T-helper 9 cell (primary cell): ENCODE data around the gene SPG7.
"Not testable (repeated sequence)": the region's sequence is repeated elsewhere in the genome, so short reads cannot be mapped to it uniquely, and the experiment has no call there.

Experiments used
- DNase-seq: peaks from one replicate; pipeline ENCODE4 v3.0.0-alpha.2; 2020

SPG7 gene

GRCh38 chr16:89565506-89566372 lies 57.5 kb downstream of the SPG7 start:
- peak; percentile 40 for DNase-seq

- no peak for DNase-seq
Measured at GRCh38 chr16:89567656-89568594, 59.7 kb downstream of the SPG7 start.

DNA sequence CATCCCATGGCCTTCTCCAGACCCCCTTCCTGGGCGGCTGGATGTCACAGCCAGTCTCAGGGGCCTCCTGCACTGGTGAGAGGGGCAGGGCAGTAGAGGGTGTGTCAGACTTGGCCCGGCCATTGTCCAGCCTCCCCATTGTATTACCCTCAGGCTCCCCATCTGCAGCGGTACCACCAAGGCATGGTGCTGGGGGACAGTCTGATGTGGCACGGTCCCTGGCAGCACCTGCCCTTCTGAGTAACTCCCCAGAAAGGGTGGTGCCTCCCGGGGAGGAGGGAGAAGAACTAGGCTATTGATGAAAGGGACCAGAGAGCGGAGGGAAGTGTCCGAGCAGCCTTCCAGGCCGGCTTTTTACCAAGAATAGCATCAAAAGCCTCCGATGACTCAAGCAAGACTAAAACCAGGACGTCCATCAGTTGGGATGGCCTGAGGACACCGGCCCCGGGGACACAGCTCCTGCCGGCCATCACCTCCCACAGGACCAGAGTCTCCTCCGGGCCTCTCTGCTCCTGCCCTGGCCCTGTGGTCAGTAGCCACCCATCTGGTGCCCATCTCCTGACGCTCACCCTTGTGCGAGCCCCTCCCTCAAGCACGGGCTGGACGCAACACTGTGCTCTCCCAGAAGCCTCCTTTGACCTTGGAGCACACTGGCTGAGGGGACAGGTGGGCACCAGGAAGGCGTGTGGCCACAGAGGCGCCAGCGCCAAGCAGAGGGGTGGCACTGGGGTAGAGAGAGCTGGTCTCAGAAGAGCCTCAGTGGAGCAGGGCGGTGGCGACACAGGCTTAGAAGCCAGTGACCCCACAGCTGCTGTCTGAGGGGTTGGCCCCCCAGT lies 61.5 kb downstream of the SPG7 start:
- no peak for DNase-seq

DNA sequence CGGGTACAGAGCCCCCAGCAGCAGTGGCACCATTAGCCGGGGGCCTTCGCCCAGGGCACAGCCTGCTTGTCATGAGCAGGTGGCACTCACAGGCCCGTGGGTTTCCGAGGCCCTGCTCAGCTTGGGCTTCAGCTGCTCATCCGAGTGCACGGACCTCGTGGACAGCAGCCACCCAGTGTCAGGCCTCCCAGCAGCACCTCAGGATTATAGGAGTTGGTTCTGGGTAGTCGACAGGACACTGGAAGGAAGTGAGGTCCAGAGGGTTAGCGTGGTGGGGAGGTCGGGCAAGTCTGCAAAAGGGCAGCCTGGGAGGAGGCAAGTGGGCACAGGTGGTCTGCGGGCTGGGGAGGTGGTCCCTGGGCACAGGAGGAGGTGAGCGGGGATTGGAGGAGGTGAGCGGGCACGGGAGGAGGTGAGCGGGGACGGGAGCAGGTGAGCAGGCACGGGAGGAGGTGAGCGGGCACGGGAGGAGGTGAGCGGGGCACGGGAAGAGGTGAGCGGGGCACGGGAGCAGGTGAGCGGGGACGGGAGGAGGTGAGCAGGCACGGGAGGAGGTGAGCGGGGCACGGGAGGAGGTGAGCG lies 62.2 kb downstream of the SPG7 start:
- DNase-seq, result no peak

DNA sequence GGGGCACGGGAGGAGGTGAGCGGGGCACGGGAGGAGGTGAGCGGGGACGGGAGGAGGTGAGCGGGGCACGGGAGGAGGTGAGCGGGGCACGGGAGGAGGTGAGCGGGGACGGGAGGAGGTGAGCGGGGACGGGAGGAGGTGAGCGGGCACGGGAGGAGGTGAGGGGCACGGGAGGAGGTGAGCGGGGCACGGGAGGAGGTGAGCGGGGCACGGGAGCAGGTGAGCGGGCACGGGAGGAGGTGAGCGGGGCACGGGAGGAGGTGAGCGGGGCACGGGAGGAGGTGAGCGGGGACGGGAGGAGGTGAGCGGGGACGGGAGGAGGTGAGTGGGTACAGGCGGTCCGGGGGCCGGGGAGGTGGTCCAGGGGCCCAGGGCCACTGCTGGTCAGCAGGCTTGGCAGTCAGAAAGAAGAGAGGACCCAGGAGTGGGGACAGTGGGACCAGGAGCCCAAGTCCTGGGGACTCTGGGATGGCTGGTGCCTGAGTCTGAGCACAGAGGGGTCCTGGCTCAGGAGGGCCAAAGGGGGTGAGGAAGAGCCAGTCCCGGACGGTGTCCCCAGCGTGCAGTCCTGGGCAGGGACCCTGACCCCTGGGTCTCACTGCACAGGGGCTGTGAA lies 62.9 kb downstream of the SPG7 start:
- DNase-seq, result not testable (repeated sequence)

DNA sequence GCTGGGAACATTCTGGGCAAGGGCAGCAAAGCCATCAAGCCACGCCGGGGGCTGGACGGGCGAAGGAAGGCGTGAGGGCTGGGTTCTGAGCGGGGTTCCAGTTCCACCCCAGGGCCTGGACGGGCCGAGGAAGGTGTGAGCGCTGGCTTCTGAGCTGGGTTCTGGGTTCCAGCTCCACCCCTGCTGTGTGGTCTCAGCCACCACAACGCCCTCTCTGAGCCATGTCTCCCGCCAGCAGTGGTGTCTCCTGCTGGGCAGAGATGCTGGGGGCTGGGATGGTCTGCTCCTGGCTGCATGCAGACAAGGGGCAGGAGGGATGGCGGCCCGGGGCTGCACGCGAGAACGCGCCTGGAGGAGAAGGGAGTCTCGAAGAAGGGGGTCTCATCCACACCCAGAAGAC lies 63.4 kb downstream of the SPG7 start:
- DNase-seq, result no peak

DNA sequence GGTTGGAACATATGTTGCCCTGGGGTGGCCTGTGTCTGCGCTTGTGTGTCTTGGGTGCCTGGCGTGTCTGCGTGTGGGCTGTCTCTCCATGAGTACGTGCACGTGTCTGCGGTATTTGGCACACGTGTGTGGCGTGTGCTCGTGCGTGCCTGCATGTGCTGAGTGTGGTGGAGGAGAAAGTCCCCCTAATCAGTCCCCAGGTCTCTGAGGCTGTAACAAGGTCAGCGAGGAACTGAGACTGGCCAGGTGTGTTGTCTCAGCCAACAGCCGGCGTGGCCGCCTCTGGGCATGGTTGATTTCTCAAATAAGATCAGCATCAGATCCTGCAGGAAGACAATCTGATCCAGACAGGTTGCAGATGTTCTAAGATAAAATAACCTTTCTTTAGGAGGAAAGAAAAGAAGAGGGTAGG lies 63.9 kb downstream of the SPG7 start:
- no peak for DNase-seq

GRCh38 chr16:89572485-89573205 lies 64.4 kb downstream of the SPG7 start:
- no peak for DNase-seq

DNA sequence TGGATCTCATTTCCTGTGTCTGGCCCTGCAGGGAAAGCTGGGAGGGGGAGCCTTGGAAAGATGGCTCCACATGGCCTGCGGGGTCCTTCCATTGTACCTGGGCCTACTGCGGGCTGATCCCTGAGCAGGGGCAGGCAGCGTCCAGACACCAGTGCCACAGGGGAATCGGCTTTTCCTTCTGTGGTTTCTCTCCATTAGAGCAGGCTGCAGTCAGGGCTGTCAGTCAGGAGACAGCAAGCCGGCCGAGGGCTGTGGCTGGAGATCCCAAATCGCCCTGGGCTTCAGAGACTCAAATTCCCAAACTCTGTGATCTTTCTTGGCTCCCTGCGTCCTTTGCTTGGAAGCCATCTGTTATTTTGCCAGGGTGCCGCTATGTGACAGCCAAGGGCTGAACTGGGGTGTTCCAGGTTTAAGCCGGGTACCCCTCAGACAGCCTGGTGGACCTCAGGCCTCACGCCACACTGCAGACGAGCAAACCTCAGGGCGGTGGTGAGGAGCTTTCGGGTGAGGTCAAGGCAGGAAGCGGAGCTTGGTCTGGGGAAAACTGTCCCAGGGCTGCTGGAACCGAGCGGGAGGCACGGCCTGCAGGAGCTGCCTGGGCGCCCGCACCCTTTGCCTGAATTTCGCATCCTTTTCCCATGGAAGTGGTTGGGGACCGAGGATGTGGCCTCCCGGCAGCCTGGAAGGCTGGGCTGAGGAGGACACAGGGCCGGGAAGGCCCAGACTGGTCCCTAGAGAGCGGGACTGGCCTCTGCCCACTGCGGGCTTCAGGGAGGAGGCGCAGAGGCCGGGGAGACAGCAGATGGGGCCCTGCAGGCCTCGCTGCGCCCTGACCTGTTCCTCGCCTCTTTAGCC lies 65.8 kb downstream of the SPG7 start:
- DNase-seq, result no peak

- DNase-seq, result peak; percentile 39
Measured at GRCh38 chr16:89574681-89575246, 66.6 kb downstream of the SPG7 start.

- DNase-seq, result no peak
Measured at GRCh38 chr16:89575247-89576152, 67.3 kb downstream of the SPG7 start, which contains the start of gene CPNE7. TSS of gene CPNE7 (plus strand) at chr16:89575758. CDS start at chr16:89575898, 140 bp downstream.

DNA sequence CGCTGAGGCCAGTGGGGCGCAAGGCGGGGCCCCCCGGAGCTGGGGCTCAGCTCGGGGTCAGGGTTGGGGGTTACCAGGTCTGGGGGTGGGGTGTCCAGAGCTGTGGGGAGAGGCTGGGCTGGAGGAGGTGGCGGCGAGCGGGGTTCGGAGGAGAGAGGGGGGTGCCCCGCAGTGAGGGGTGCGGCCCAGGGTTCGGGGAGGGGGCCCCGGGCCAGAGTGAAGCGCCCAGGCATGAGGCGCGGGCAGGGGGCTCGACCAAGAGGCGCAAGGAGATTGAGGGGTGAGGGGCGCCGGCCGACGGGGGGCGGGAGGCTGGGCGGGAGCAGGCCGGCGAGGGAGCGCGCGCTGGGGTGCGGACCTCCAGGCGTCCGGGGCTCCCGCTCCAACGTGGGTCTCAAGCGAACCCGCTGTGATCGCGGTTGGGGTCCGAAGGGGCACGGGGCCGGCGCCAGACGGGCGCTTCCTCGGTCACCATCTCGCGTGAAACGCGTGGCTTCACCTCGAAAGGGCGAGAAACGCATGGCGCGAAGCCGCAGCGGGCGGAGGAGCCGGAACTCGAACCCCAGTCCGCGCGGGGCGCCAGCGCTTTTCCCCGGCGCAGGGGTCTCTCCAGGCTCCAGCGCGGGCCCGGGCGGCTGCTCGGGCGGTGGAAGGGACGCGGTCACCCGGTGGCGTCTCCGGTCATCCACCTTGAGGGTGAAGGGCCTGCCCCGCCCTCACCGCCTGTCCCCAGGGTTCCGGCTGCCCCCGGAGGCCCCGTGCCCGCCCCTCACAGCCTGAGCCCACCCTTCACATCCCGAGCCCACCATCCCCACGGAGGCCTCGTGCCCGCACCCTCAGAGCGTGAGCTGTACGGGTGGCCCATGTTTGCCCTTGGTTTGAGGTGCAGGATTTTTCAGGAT lies 68.2 kb downstream of the SPG7 start:
- DNase-seq, result no peak

GRCh38 chr16:89577055-89577759 lies 69.0 kb downstream of the SPG7 start:
- DNase-seq, result no peak

- no peak for DNase-seq
Measured at GRCh38 chr16:89579351-89579750, 71.1 kb downstream of the SPG7 start.

- DNase-seq, result no peak
Measured at GRCh38 chr16:89581045-89581695, 73.0 kb downstream of the SPG7 start.

DNA sequence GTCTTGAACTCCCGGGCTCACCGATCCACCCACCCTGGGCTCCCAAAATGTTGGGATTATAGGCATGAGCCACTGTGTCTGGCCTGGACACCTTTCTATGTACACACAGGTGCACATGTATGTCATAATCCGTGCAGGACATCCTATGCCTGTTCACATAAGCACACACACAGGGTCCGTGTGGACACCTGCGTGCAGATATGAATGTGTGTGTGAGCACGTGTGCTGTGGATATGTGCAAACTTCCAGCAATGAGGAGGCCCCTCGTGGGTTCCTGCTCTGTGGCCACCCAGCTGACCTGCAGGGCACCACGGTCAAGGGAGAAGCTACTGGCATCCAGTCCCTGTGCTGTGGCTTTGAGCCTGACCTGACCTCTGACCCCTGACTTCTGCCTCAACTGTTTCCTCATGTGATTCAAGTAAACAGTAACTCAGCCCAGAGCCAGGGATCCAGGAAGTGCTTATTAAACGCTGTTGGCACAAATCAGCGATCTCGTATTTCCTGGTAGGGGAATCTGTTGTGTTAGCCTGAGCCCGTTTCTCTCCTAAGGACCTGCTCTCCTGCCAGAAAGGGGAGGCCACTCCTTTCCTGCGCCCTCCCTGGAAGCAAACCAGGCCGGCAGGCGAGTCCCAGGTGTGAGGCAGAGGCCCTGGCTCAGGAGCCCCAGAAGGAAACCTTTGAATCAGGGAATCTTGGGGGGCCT lies 73.8 kb downstream of the SPG7 start:
- DNase-seq, result no peak
